Heart left ventricle (tissue), 16 donors: ENCODE results near the gene NYAP1. TPM values are rescaled to one million over a fixed set of nuclear protein-coding genes. Genes with fewer than 3 reads are reported as not detected.
A peak's percentile ranks its signal among the peaks of the same experiment; 100 is the strongest.

Source experiments
- ATAC-seq, 4 donors: fragments of 200-7000 bp; cut with Tn5 transposase; one replicate each; pipeline ENCODE4 v1.9.1; 2020 to 2022; ENCODE audit warnings: moderate library complexity in 4 of 4, mild to moderate bottlenecking in 3 of 4, moderate number of reproducible peaks in 1 of 4
- DNase-seq, 5 donors: peaks; one replicate each; pipeline ENCODE4 v3.0.0-alpha.2; 2020
- H3K27ac ChIP-seq, 12 donors: fragments of 200-600 bp; sonication (generic) in 4 of 12; one replicate each; pipeline versions ENCODE4 v1.5.0 to v1.8.0; 2016 to 2022; ENCODE audit warnings: mild to moderate bottlenecking in 2 of 12
- H3K27me3 ChIP-seq, 9 donors: fragments of 200-600 bp; sonication (generic) in 2 of 9; one replicate each; pipeline versions ENCODE4 v1.5.1 to v1.8.0; 2016 to 2022; ENCODE audit warnings: mild to moderate bottlenecking in 3 of 9
- H3K36me3 ChIP-seq, 9 donors: fragments of 200-600 bp; sonication (generic) in 2 of 9; one replicate each; pipeline versions ENCODE4 v1.5.0 to v1.8.0; 2018 to 2022; ENCODE audit warnings: mild to moderate bottlenecking in 2 of 9
- H3K4me1 ChIP-seq, 12 donors: fragments of 200-600 bp; sonication (generic) in 4 of 12; one replicate each; pipeline versions ENCODE4 v1.5.0 to v1.8.0; 2016 to 2022; ENCODE audit warnings: mild to moderate bottlenecking in 3 of 12
- H3K4me3 ChIP-seq, 12 donors: fragments of 200-600 bp; sonication (generic) in 4 of 12; one replicate each; pipeline versions ENCODE4 v1.5.0 to v1.8.0; 2017 to 2022; ENCODE audit warnings: mild to moderate bottlenecking in 9 of 12, moderate library complexity in 4 of 12
- H3K9me3 ChIP-seq, 12 donors: fragments of 200-600 bp; sonication (generic) in 4 of 12; one replicate each; pipeline versions ENCODE4 v1.5.0 to v1.8.0; 2016 to 2022; ENCODE audit warnings: mild to moderate bottlenecking in 1 of 12
- POLR2A ChIP-seq, 2 donors: fragments of 450-650 bp; IDR thresholded peaks; one replicate each; pipeline ENCODE4 v1.6.1; 2017; ENCODE audit warnings: antibody characterized with exemption in 2 of 2, mild to moderate bottlenecking in 2 of 2, moderate library complexity in 2 of 2
- WGBS, 4 donors: extraction: QIAGEN DNeasy Blood & Tissue Kit in 2 of 4; methylation state at CpG; one replicate each; pipeline versions ENCODE4 v1.1.5 to v1.1.7; 2013 to 2018; 5-methylcytosine and 5-hydroxymethylcytosine counted together
- intact Hi-C, 10 donors: fragments of 100-400 bp; cut with DNase I; formaldehyde crosslinking; loops; one replicate each; pipeline versions ENCODE4 v1.11.1 to v1.14.2; 2022
- polyA plus RNA-seq, 2 donors: library from polyadenylated mRNA; stranded (reverse); fragments of 200-250 nt; gene quantifications; one replicate each; pipeline ENCODE4 v1.2.3, GENCODE V29; 2013
- total RNA-seq, 9 donors: library from RNA; depleted of rRNA in 2 of 9; stranded (reverse); fragments of >200 nt in 2 of 9; fragmentation: NEBNext Ultra II Directional in 3 of 9; extraction: Animal tissue kit (Norgen Biotek cat#: 25700) in 3 of 9; gene quantifications; one replicate each; pipeline versions ENCODE4 v1.1.0 to v1.2.4, GENCODE V29; 2016 to 2023
- TF ChIP-seq, protein P1 (sequence below), 12 donors: fragments of 200-600 bp; sonication (generic) in 4 of 12; IDR thresholded peaks; one replicate each; pipeline versions ENCODE4 v1.5.0 to v1.8.0; 2018 to 2022; ENCODE audit warnings: antibody characterized with exemption in 12 of 12, mild to moderate bottlenecking in 5 of 12
- donor health status: ischemic (EF 13 %, LVEDD 7.1; RV severe dilation, severe dysfunction).
- donor health status: healthy with polysubstance abuse.
- donor health status: DM: no; HTN: yes; CAD: no.
- donor health status: DM: no; HTN: no; CAD: no.
- donor health status: ischemic (EF 25% LVEDD 6.9; RV normal size, moderate dysfunction).
- donor health status: ischemic (EF 25% LVEDD 5.7; RV mildly dilated, moderate dysfunction).
- donor health status: healthy.
- donor health status: DM: yes; HTN: yes; CAD: no.
- donor health status: ischemic (EF 35%, LVEDD 5.7; RV mildly dilated, moderate dysfunction).
- donor health status: nonischemic (EF 11% LVEDD 7.7; RV severe dilation, severe dysfunction).
- donor health status: DM: yes; HTN: yes; CAD: no.
- donor health status: PGD.
- donor health status: ischemic (EF 29% LVEDD 5.4; RV normal size, mild dysfunction).
- donor health status: nonischemic (EF 23%, LVEDD 6.1; RV moderate dilation, normal function).

NYAP1 gene
- total and polyA plus RNA-seq, 11 donors: 0.16 to 1.1 (median 0.40) TPM; not detected in 3

DNA sequence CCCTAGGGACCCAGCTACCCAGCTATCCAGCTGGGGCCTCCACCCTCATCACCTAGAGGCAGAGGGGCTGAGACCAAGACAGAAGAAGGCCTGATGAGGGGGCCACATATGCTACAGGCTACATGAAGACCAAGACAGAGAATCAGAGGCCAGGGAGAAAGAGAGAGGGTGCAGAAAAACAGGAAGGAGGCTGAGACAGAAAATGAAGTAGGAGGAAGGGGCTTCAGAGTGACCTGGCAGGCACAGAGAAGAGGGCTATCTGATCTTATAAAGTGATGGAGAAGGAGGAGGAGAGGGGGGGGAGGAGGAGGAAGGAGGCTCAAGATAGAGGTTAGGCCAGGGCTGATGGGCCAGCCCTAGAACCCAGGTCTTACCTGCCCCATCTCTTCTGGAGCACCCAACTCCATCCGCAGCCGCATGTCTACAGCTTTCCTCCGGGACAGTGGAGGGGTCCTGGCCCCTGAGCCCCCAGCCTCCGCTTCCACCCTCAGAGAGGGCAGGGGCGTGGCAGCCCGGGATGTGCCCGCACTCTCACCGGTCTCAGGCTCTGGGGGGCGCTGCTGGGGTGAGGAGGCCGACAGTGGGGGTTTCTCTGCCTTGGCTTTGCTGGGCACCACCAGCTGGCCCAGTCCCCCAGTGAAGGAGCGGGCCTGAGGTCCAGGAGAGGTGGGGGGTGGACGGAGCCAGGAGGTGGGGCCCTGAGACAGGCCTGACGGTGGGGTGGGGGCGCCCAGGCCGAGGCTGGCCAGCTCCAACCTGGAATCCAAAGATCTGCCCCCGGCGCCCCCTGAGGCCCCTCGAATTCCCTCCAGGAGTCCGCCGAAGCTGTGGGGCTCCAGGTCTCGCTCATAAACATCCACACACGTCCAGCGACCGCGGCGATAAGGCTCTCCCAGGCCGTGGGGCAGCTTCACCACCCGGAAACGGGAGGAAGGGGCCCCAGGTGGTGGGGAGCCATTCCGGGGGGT lies 6.5 kb upstream of the NYAP1 start:
- Histone ChIP-seq H3K4me1 (peaks cover 0 to 66% (median 52%) of the 10 kb centered on the region in 12 donors), H3K4me3 (peak overlapping the region; percentile 66 to 100 (median 98)), H3K27ac (peak overlapping the region; percentile 53 to 99 (median 96)), H3K9me3 (no peaks in the 10 kb centered on the region), H3K36me3 (peaks cover 0 to 25% (median 17%) of the 10 kb centered on the region in 9 donors), H3K27me3 (no peaks in the 10 kb centered on the region)
- ATAC-seq (peak in 2 of 4 donors; percentile 0 to 17), DNase-seq (peak in 1 of 5 donors; percentile 38)
- 11 to 19% (median 17%) methylated on average over 7 to 30 of the region's 30 CpGs for WGBS, 4 donors
- TF ChIP-seq POLR2A (IDR thresholded peaks at IDR 0.05): no peak
- TF ChIP-seq, protein P1, sequence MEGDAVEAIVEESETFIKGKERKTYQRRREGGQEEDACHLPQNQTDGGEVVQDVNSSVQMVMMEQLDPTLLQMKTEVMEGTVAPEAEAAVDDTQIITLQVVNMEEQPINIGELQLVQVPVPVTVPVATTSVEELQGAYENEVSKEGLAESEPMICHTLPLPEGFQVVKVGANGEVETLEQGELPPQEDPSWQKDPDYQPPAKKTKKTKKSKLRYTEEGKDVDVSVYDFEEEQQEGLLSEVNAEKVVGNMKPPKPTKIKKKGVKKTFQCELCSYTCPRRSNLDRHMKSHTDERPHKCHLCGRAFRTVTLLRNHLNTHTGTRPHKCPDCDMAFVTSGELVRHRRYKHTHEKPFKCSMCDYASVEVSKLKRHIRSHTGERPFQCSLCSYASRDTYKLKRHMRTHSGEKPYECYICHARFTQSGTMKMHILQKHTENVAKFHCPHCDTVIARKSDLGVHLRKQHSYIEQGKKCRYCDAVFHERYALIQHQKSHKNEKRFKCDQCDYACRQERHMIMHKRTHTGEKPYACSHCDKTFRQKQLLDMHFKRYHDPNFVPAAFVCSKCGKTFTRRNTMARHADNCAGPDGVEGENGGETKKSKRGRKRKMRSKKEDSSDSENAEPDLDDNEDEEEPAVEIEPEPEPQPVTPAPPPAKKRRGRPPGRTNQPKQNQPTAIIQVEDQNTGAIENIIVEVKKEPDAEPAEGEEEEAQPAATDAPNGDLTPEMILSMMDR (IDR thresholded peaks at IDR 0.05): peak in 4 of 12 donors; percentile 15 to 41 (median 26)
- intact Hi-C loops: loop anchor here in 4 of 10 donors (2.0 to 10.0 kb wide), 3 partner anchors 68 to 378 kb away; partner anchors contain the start of genes GIGYF1 (in 2 of the 4) and SLC12A9 (in 1 of the 4)

DNA sequence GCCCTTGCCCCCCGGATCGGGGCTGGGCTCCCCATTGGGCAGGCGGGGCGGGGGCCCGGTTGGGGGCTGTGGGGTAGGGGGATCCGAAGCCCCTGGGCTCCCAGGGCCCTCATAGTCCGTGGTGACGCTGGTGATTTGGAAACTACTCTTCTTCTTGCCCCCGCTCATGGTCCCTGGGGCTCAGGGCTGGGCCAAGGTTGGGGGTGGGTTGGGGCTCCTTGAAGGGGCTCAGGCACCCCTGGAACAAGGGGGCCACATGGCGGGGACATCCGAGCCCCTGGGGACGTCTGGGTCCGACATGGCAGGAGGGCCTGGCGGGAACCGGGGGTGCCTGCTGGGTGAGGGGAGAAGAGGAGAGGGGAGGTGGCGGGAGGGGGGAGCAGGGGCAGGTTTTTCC lies 5.9 kb upstream of the NYAP1 start:
- Histone ChIP-seq H3K27me3 (no peaks in the 10 kb centered on the region), H3K4me3 (peak overlapping the region; percentile 66 to 100 (median 98)), H3K4me1 (peaks cover 0 to 64% (median 50%) of the 10 kb centered on the region in 12 donors), H3K27ac (peak overlapping the region; percentile 34 to 99 (median 96)), H3K9me3 (no peaks in the 10 kb centered on the region), H3K36me3 (peaks cover 0 to 20% (median 16%) of the 10 kb centered on the region in 9 donors)
- TF ChIP-seq POLR2A (IDR thresholded peaks at IDR 0.05): no peak
- TF ChIP-seq, protein P1 (IDR thresholded peaks at IDR 0.05): no peak
- WGBS, 4 donors: 3 to 13% (median 6%) methylated on average over 7 to 16 of the region's 16 CpGs
- intact Hi-C loops: loop anchor here in 4 of 10 donors (2.0 to 10.0 kb wide), 4 partner anchors 61 to 377 kb away; partner anchors contain the start of genes GIGYF1 (in 2 of the 4), AGFG2 (in 1 of the 4) and SLC12A9 (in 1 of the 4)
- peak in 1 of 5 donors; percentile 65 for DNase-seq
- no peak for ATAC-seq

GRCh38 chr7:100478958-100479660 lies 4.6 kb upstream of the NYAP1 start, which contains the start of gene TSC22D4:
Gene TSC22D4 (minus strand): TSS chr7:100479214. CDS start chr7:100478038, 1,176 bp downstream.
- peak; percentile 82 to 92 (median 92) for ATAC-seq
- Histone ChIP-seq H3K27me3 (no peaks in the 10 kb centered on the region), H3K4me1 (peaks cover 0 to 62% (median 42%) of the 10 kb centered on the region in 12 donors), H3K27ac (peak within 1 kb of the TSS; percentile 81 to 99 (median 96)), H3K4me3 (peak within 1 kb of the TSS; percentile 66 to 100 (median 98)), H3K9me3 (no peaks in the 10 kb centered on the region), H3K36me3 (peaks cover 0 to 9% (median 5%) of the 10 kb centered on the region in 9 donors)
- intact Hi-C loops: loop anchor here in 3 of 10 donors (2.0 to 10.0 kb wide), 3 partner anchors 60 to 376 kb away; partner anchors contain the start of genes GIGYF1 (in 2 of the 3), AGFG2 (in 1 of the 3) and SLC12A9 (in 1 of the 3)
- WGBS, 4 donors: 0 to 2% (median 1%) methylated on average over 21 to 27 of the region's 27 CpGs
- peak; percentile 95 to 98 (median 95) for DNase-seq
- TF ChIP-seq POLR2A (IDR thresholded peaks at IDR 0.05): peak; percentile 57 to 88
- TF ChIP-seq, protein P1 (IDR thresholded peaks at IDR 0.05): peak in 1 of 12 donors; percentile 10
